ENCODE measurements around the gene CASKIN2.

- TF ChIP-seq CTCF (IDR thresholded peaks at IDR 0.05) = no peak
- no peak for TF ChIP-seq POLR2A (IDR thresholded peaks at IDR 0.05)
Observed at GRCh38 chr17:75531721-75532072, 16.4 kb upstream of the CASKIN2 start.

Data from heart left ventricle (tissue), 13 donors.